BJ (cell line): Measurements from ENCODE around the gene CETP. TPM values are rescaled to one million over a fixed set of nuclear protein-coding genes. Genes with fewer than 3 reads are reported as not detected.
"Not testable (repeated sequence)": the region's sequence is repeated elsewhere in the genome, so short reads cannot be mapped to it uniquely, and the experiment has no call there.

Source experiments
- CTCF ChIA-PET: fragments of 350-600 bp; formaldehyde crosslinking; extraction: SDS; loops from one replicate; lab custom pipeline; 2021; ENCODE audit warnings: antibody characterized with exemption, inconsistent platforms; lab: Yijun Ruan, JAX
- POLR2A ChIA-PET: fragments of 300-600 bp; sonication (Branson Sonifier 250); formaldehyde crosslinking; extraction: SDS; loops from one replicate; lab custom pipeline; 2021; ENCODE audit warnings: antibody characterized with exemption; lab: Charles Lee
- DNase-seq: peaks from one replicate; pipeline ENCODE4 v3.0.0-alpha.2; 2011; ENCODE audit warnings: low read depth
- H3K27me3 ChIP-seq: 2 replicates; pipeline ENCODE4 v1.6.0; 2011; ENCODE audit warnings: low read length; ENCODE audit not compliant: control insufficient read depth, insufficient read depth
- H3K36me3 ChIP-seq: 2 replicates; pipeline ENCODE4 v1.5.1; 2011; ENCODE audit warnings: low read length; ENCODE audit not compliant: control insufficient read depth, insufficient read depth
- H3K4me3 ChIP-seq: 2 replicates; pipeline ENCODE4 v1.5.1; 2011; ENCODE audit warnings: low read depth, mild to moderate bottlenecking, control low read depth, low read length
- polyA plus RNA-seq: library from polyadenylated mRNA; depleted of rRNA; stranded (reverse); fragments of >200 nt; gene quantifications from 2 replicates; pipeline ENCODE4 v1.2.3, GENCODE V29; 2011
- TF ChIP-seq, protein P1 (sequence below): IDR thresholded peaks from 2 replicates; pipeline ENCODE4 v1.5.1; 2011; ENCODE audit warnings: low read depth, mild to moderate bottlenecking, control low read depth, inconsistent platforms, low read length, moderate library complexity; ENCODE audit not compliant: insufficient read depth

The CETP gene
- polyA plus RNA-seq, 1 experiment: 0.07 TPM

DNA sequence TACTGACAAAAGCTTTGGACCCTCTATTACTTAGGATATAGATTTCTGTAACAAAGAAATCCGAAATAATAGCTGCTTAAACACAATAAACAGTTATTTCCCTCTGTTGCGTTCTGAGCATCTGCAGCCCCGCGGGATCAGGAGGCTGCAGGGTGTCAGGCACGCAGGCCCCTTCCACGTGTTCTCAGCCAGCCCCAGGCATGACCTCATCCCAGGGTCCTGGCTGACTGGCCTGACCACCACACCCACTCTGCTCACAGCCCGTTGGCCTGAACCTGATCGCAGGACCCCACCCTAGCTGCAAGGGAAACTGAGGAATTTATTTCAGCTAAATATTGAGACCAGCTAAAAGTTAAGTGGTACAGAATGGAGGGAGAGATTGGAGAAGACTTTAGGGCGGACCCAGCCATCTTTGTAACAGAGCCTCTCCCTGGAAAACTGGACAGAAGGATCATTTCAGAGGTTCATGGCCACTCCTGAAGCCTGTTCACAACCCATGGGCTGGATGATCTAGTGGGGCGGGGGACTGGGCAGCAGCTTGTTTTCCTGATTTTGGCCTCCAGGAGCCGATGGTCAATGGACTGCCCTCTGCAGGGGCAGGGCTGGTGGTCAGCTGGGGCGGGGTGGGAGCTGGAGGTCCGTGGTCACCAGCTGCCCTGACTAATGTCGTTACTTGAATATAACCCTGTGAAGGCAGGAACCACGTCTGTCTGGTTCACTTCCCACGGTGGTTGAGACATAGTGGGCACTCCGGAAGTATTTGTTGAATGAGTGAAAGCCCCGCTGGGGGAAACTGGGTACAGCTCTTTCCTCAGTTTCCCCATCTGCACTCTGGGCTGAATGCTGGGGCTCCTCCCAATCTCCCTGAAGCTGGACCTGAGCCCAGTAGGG lies 10.9 kb downstream of the CETP start:
- ChIA-PET CTCF (no interaction called here), POLR2A (no interaction called here)
- TF ChIP-seq, protein P1, sequence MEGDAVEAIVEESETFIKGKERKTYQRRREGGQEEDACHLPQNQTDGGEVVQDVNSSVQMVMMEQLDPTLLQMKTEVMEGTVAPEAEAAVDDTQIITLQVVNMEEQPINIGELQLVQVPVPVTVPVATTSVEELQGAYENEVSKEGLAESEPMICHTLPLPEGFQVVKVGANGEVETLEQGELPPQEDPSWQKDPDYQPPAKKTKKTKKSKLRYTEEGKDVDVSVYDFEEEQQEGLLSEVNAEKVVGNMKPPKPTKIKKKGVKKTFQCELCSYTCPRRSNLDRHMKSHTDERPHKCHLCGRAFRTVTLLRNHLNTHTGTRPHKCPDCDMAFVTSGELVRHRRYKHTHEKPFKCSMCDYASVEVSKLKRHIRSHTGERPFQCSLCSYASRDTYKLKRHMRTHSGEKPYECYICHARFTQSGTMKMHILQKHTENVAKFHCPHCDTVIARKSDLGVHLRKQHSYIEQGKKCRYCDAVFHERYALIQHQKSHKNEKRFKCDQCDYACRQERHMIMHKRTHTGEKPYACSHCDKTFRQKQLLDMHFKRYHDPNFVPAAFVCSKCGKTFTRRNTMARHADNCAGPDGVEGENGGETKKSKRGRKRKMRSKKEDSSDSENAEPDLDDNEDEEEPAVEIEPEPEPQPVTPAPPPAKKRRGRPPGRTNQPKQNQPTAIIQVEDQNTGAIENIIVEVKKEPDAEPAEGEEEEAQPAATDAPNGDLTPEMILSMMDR: no peak
- no peak for DNase-seq
- H3K4me3 ChIP-seq: no peak overlapping the region
- no peaks in the 10 kb centered on the region for H3K27me3 ChIP-seq
- H3K36me3 ChIP-seq: no peaks in the 10 kb centered on the region

DNA sequence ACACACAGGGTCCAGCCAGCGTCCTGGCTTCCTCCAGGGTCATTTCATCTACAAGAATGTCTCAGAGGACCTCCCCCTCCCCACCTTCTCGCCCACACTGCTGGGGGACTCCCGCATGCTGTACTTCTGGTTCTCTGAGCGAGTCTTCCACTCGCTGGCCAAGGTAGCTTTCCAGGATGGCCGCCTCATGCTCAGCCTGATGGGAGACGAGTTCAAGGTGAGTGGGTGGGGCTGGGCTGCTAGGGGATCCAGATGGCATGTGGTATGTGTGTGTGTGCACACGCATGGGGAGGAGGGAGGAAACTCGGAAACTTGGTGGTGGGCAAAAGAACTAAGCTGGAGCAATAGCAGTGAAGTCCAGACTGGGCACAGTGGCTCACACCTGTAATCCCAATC lies 11.5 kb downstream of the CETP start:
- Histone ChIP-seq H3K4me3 (no peak overlapping the region), H3K27me3 (no peaks in the 10 kb centered on the region), H3K36me3 (no peaks in the 10 kb centered on the region)
- DNase-seq: no peak
- TF ChIP-seq, protein P1: no peak
- POLR2A ChIA-PET: no interaction called here
- CTCF ChIA-PET: no interaction called here

DNA sequence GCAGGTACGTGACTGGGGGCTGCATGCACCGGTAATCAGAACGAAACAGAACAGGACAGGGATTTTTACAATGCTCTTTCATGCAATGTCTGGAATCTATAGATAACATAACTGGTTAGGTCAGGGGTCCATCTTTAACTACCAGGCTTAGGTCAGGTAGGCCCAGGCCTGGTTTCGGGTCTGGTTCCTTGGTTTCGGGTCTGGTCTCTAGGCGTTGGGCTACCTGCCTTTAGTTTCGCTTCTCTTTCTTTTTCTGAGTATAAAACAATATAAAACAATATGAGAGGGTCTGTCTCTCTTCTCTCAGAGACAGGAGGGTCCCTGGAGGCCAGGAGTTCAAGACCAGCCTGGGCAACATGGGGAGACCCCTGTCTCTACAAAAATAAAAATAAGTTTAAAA lies 12.1 kb downstream of the CETP start:
- DNase-seq, H3K4me3 ChIP-seq, H3K36me3 ChIP-seq, CTCF ChIA-PET, POLR2A ChIA-PET, H3K27me3 ChIP-seq: not testable (repeated sequence)

DNA sequence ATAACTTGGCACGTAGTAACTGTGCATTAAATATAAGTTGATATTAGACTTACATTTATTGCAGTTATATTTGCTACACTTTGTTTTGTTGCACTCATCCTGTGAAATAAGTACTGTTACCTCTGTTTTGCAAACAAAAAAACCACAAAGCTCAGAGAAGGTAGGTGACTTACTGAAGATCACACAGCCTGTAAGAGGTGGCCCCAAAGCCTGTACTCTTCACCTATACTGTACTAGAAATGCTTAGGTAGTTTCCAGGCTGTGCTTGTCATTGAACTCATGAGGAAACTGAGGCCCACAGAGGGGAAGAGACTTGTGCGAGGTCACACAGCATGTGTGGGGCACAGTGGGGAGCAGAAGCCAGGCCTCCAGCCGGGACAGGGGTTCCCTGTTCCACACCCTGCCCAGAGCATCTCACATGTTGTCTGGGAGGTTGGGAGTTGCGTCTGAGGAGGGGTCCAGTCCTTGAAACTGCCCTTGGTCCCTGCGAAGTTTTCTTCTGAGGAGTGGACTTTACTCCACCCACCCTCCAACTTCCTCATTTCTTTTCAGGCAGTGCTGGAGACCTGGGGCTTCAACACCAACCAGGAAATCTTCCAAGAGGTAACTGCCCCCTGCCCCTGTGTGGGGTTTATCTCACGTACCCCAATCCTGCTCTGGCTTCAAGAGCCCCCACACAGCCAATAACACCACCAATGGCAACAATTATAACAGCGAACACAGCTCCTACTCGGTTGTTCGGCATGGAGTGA lies 13.0 kb downstream of the CETP start:
- Histone ChIP-seq H3K4me3 (no peak overlapping the region), H3K36me3 (no peaks in the 10 kb centered on the region), H3K27me3 (no peaks in the 10 kb centered on the region)
- ChIA-PET POLR2A (no interaction called here), CTCF (no interaction called here)
- DNase-seq: no peak
- TF ChIP-seq, protein P1: no peak

DNA sequence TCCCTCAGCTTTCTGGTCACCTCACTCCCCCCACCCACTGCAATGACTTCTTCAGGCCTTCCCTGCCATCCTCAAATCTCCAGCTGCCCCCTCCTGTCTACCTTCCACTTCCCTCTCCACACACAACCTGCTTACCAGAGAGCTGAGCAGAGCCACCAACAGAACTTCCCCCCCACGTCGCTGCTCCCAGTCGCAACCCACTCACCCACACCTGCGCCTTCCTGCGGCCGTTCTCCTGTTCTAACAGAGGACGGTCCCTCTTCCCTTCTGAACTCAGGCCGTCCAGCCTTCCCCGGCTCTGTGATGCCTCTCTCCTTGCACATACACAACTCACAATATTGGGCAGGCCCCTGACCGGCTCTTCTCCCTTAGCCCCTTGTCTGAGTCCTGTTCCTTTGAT lies 14.0 kb downstream of the CETP start:
- H3K27me3 ChIP-seq: no peaks in the 10 kb centered on the region
- ChIA-PET CTCF (no interaction called here), POLR2A (no interaction called here)
- H3K36me3 ChIP-seq: no peaks in the 10 kb centered on the region
- TF ChIP-seq, protein P1: no peak
- no peak for DNase-seq
- H3K4me3 ChIP-seq: no peak overlapping the region
